HG03558 (cell line): ENCODE data around the gene FAM162A.
A peak's percentile ranks its signal among the peaks of the same experiment; 100 is the strongest.
"Not testable (repeated sequence)": the region's sequence is repeated elsewhere in the genome, so short reads cannot be mapped to it uniquely, and the experiment has no call there.

Source experiments
- ATAC-seq: cut with Tn5 transposase; IDR thresholded peaks from one replicate; pipeline ENCODE4 v1.9.1; 2021; ENCODE audit warnings: moderate number of reproducible peaks; ENCODE audit not compliant: unreplicated experiment; ENCODE audit errors: extremely low read depth

FAM162A gene

GRCh38 chr3:122415104-122415744 lies 31.2 kb downstream of the FAM162A start:
- peak; percentile 33 for ATAC-seq

- ATAC-seq = peak; percentile 65
Observed at GRCh38 chr3:122415762-122416654, 32.0 kb downstream of the FAM162A start, which contains the start of gene WDR5B. WDR5B (minus strand) TSS chr3:122416062; CDS start chr3:122415528, 534 bp downstream.

DNA sequence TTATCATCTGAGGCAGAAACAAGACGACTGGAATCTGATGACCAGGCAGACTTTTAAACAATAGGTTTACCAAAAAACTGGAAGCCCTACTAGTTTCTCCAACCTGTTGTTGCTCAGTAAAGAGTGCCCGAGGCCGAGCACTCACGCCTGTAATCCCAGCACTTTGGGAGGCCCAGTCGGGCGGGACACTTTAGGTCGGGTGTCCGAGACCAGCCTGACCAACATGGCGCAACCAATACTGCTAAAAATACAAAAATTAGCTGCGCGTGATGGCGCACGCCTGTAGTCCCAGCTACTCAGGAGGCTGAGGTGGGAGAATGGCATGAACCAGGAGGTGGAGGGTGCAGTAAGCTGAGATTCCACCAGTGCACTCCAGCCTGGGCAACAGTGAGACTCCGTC lies 33.0 kb downstream of the FAM162A start:
- ATAC-seq = no peak

GRCh38 chr3:122421101-122421500 lies 37.1 kb downstream of the FAM162A start:
- ATAC-seq = no peak

- no peak for ATAC-seq
Observed at GRCh38 chr3:122421836-122422235, 37.9 kb downstream of the FAM162A start.

DNA sequence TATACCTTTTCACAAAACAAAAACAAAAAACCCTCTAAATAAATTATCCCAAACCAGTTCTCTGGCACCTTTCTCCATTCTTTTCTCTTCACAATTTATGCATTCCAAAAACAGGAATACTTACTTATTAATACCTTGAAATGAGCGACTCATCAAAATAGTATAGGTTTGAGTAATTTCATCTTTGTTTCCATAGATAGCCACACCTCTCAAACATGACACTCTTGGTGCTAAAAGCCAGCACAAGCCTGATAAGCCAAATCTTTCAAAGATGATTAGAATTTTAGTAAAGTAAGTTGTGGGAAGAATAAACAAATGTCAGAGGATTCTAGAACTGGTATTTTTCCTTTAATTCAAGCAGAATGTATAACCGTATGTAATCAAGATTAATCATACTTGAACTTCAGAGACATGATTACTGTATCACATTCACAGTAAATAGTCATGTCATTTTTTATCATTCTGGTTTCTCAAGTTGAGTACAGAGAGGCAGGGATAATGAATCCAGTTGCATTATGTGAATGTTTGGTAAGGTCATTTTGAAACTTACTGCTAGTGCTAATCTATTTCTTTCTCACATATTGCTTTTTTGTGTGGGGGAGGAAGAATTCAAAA lies 44.0 kb downstream of the FAM162A start:
- no peak for ATAC-seq

GRCh38 chr3:122430371-122430770 lies 46.4 kb downstream of the FAM162A start:
- no peak for ATAC-seq

GRCh38 chr3:122435950-122436349 lies 52.0 kb downstream of the FAM162A start:
- no peak for ATAC-seq

DNA sequence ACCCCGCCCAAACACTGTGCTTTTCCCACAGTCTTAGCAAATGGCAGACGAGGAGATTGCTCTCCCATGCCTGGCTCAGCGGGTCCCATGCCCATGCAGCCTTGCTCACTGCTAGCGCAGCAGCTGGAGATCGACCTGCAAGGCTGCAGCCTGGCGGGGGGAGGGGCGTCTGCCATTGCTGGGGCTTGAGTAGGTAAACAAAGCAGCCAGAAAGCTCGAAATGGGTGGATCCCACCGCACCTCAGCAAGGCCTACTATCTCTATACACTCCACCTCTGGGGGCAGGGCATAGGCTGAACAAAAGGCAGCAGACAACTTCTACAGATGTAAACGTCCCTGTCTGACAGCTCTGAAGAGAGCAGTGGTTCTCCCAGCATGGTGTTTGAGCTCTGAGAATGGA lies 59.1 kb downstream of the FAM162A start:
- no peak for ATAC-seq

GRCh38 chr3:122443762-122444490 lies 59.9 kb downstream of the FAM162A start:
- ATAC-seq = not testable (repeated sequence)

DNA sequence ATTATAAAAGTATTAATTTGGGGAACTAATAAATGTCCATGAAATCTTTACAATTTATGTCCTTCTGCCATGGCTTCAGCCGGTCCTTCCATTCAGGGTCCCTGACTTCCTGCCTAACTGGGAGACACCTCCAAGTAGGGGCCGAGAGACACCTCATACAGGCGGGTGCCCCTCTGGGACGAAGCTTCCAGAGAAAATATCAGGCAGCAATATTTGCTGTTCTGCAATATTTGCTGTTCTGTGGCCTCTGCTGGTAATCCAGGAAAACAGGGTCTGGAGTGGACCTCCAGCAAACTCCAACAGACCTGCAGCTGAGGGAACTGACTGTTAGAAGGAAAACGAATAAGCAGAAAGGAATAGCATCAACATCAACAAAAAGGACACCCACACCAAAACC lies 60.5 kb downstream of the FAM162A start:
- not testable (repeated sequence) for ATAC-seq

DNA sequence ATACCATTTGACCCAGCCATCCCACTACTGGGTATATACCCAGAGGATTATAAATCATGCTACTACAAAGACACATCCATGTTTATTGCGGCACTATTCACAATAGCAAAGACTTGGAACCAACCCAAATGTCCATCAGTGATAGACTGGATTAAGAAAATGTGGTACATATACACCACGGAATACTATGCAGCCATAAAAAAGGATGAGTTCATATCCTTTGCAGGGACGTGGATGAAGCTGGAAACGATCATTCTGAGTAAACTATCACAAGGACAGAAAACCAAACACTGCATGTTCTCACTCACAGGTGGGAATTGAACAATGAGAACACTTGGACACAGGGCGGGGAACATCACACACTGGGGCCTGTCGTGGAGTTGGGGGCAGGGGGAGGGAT lies 64.2 kb downstream of the FAM162A start:
- ATAC-seq = not testable (repeated sequence)

GRCh38 chr3:122451371-122451770 lies 67.4 kb downstream of the FAM162A start:
- no peak for ATAC-seq

DNA sequence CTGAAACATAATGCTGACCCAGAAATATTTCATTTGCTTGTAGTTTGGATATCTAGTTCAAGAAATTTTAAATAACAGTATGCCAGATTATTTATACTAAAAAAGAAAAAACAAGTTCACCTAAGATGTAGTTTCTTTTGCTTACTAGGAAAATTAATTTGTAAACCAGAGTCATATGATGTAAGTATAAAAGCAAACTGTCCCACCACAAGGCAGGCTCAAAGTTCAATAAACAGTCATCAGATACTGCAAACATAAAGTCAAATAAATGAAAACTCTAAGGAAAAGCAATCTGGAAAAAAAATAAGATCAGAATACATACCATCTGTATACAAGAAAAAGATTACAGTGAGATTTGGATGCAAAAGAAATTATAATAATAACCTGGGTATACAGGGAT lies 72.1 kb downstream of the FAM162A start:
- no peak for ATAC-seq

- ATAC-seq = no peak
Observed at GRCh38 chr3:122457706-122458105, 73.7 kb downstream of the FAM162A start.

DNA sequence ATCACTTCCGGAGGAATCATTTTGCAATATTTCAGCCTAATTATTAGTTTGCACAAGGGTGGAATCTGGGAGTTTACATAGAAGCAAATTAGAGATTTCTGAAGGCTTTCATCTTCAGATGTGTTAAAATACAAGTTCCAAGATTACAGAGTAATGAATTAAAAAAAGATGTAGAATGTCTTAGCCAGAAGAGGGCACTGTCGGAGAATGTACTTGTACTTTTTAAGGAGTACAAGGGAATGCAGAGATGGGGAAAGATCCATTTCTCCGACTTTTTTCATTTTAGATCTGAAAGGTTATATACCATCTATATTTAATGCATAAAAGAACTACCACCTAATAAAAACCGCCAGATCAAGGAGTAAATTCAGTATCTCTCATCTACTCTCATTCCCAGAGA lies 75.0 kb downstream of the FAM162A start:
- no peak for ATAC-seq

GRCh38 chr3:122461806-122462205 lies 77.8 kb downstream of the FAM162A start:
- no peak for ATAC-seq
